GOT3 (cell line): Measurements from ENCODE around the gene CCDC6.
"Not testable (repeated sequence)": the region's sequence is repeated elsewhere in the genome, so short reads cannot be mapped to it uniquely, and the experiment has no call there.

Experiments used
- DNase-seq: peaks from one replicate; lab custom pipeline; 2025; ENCODE audit warnings: mixed read lengths; lab: John Stamatoyannopoulos, UW

Gene CCDC6

GRCh38 chr10:59880971-59881510 lies 25.3 kb downstream of the CCDC6 start:
- no peak for DNase-seq

DNA sequence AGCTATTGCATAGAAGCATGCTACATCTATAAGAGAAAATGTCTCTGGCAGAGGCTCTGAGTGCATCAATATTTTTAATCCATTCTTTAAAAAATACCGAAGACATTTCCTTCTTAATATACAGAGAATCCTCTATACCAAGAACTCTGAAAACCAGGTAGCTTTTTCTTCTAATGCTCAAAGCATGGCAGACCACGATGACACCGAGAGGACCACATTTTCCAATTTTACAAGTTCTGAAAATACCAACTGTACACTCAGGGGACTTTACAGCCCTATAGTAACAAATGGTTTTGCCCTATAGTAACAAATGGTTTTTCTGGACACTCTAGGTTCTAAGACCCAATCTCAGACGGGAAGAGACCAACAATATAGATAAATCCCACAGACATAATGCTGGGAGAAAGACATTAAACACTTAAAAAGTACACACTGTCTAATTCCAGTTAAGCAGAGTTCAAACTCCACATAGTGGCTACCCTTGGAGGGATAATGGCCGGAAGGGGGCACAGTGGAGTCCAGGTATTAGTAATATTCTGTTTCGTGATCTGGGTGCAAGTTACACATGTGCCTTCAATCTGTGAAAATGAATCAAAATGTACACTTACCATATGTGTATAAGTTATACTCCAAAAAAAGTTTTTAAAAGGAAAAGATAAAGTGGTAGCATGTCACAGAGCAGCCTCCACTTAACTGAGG lies 26.2 kb downstream of the CCDC6 start:
- DNase-seq = no peak

DNA sequence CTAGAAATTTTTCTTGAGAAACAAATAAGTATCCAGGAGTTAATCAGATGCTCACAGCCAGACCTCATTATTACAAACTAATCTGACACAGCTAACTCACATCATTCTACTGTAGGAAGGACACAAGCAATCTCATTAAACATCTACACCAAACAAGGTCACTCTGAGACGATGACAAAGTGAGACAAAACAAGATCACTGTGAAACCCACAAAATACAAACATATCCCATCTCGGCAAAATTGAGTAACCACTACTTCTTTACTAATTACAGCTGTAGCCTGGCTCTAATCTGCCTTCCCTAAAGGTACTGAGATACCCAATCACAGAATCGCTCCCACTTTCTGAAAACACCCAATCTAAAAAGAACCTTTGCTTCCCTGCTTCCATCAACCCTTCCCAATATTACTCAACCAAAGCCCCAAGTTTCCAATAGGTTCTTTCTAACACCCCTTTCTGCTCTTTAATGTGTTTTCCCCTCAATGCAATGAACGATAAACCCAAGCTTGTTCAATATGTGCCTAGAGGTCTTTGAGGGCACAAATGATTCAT lies 26.9 kb downstream of the CCDC6 start:
- no peak for DNase-seq

GRCh38 chr10:59878915-59879314 lies 27.4 kb downstream of the CCDC6 start:
- no peak for DNase-seq

- DNase-seq = no peak
Measured at GRCh38 chr10:59878289-59878688, 28.1 kb downstream of the CCDC6 start.

- DNase-seq = no peak
Measured at GRCh38 chr10:59877191-59877671, 29.1 kb downstream of the CCDC6 start.

- no peak for DNase-seq
Measured at GRCh38 chr10:59876695-59877094, 29.7 kb downstream of the CCDC6 start.

DNA sequence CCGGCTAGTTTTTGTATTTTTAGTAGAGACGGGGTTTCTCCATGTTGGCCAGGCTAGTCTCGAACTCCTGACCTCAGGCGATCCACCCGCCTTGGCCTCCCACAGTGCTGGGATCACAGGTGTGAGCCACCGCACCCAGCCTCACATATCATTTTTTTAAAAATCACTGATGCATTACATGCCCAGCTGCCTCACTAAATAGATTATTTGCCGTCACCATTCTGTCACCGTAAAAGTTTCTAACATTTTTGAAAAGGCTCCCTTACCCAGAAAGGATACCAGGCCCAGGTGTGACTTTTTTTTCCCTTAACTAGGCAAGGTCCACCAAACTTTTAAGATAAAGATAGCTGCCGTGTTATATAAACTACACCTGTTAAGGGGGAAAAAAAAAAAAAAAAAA lies 30.1 kb downstream of the CCDC6 start:
- not testable (repeated sequence) for DNase-seq

DNA sequence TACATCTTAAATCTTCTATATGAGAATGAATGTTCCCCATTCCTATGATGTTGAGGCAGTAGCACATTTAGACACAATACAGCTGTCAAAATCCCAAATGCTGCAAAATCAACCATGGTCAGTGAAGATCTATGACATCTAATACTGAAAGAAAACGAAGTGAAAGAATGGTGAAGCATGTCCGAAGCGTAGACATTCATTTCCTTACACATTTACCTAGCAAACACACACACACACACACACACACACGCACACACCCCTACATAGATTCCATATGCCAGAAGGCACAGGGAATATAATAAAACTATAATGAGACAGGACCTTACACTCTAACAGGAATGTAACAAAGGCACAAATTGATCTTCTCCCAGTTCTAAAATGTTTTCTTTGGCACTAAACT lies 32.5 kb downstream of the CCDC6 start:
- no peak for DNase-seq

DNA sequence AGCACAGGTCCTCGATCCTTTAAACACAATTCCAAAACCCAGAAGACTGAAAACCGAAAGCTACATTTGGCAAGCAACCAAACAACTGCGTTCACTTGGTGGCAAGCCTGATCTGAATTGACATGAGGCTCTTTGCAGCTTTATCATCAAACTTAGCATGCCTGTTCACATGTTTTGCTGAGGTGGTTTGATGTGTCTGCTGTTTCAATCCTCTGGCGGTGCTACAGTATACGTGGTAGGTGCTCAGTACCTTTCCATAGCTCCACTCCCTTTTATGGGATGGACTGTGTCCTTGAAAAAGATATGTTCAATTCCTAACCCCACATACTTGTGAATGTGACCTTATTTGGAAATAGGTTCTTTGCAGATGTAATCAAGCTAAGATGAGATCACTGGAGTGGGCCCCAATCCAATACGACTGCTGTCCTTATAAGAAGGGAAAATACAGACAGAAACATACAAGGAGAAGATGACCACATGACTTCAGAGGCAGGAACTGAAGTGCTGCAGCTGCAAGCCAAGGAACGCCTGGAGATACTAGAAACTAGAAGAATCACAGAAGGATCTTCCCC lies 33.4 kb downstream of the CCDC6 start:
- no peak for DNase-seq

DNA sequence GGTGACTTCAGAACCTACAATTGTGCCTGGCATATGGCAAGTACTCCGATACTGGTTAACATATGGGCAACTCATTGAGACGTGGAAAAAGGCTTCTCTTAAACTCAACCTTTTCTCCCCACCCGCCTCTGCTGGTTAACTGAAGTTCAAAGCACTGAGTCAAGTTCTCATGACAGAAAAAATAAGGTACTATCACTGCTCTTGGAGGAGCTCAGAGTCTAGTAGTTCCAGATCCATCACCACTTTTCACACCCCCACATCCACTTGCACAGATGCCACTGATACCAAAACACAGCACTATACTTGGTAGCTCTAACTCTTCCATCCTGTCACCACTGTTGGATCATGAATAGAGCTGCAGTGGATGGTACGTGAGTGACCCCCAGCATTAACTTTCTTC lies 36.2 kb downstream of the CCDC6 start:
- no peak for DNase-seq

GRCh38 chr10:59869594-59869940 lies 36.8 kb downstream of the CCDC6 start:
- DNase-seq = no peak

GRCh38 chr10:59868696-59869593 lies 37.4 kb downstream of the CCDC6 start:
- DNase-seq = no peak

DNA sequence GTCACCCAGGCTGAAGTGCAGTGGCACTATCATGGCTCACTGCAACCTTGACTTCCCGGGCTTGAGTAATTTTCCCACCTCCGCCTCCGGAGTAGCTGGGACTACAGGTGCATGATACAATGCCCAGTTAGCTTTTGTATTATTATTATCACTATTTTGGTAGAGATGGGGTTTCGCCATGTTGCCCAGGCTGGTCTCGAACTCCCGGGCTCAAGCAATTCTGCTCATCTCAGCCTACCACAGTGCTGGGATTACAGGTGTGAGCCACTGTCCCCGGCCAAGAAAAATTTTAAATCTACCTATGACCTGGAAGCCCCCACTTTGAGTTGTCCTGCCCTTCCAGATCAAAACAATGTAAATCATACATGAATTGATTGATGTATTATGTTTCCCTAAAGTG lies 38.8 kb downstream of the CCDC6 start:
- no peak for DNase-seq

- DNase-seq = no peak
Measured at GRCh38 chr10:59865101-59865500, 41.3 kb downstream of the CCDC6 start.

DNA sequence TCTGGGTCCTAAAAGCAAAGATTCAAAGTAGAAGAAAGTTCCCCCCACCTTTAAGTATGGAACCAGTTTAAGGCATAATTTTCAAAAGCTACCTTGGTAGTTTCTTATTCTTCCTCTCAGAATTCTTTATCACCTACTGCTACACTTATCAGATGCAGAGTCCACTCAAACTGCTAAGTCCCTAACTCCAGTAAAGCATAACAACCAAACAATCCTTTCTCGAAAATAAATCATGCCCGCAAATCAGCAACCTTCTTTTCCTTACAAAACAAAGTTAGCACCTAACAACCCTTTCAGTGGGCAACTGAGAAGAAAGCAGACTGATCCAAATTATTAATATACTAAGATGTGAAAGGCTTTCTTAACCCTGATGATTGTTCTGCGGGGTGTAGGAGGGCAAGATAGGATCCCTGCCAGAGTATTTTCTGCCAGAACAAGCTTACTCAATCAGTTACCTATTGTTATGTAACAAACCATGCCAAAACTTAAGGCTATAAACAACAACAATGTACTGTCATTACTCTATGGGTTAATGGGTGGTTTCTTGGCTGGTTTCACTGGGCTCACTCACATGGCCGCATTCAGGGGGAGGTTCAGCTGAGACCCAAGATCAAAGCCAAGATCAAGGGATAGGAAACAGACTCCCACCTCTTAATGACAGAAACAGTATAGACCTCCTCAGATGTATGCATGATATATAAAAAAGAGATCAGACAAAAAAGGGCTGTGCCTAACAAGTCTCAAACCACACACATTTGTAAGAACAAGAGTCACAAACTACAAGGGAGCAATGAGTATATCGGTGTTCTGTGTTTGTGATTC lies 42.0 kb downstream of the CCDC6 start:
- DNase-seq = no peak

GRCh38 chr10:59859570-59859969 lies 46.8 kb downstream of the CCDC6 start:
- DNase-seq = no peak

- no peak for DNase-seq
Measured at GRCh38 chr10:59857921-59858320, 48.4 kb downstream of the CCDC6 start.

GRCh38 chr10:59857049-59857448 lies 49.3 kb downstream of the CCDC6 start:
- no peak for DNase-seq

DNA sequence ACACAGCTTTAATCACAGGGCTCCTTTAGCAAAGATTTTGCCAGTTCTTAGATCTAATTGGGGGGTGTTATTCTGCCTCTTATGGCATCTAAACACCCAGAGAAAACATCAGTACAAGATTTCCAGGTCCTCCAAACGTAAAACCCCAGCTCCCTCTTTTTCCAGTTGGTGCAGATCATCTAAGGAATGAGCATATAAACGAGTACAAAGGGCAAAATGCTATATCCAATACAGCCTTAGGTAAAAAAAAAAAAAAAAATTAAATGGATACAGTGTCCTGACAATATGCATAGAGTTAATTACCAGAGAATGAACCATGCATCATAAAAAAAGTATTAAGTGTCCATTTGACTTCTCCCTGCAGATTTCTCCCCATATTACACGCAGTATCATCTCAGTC lies 50.3 kb downstream of the CCDC6 start:
- DNase-seq = no peak

GRCh38 chr10:59854571-59854970 lies 51.8 kb downstream of the CCDC6 start:
- no peak for DNase-seq

- DNase-seq = no peak
Measured at GRCh38 chr10:59852670-59853069, 53.7 kb downstream of the CCDC6 start.
